ENCODE results near the gene NAV2. TPM values are rescaled to one million over a fixed set of nuclear protein-coding genes. Genes with fewer than 3 reads are reported as not detected.

Gene NAV2
- polyA plus RNA-seq, 3 donors: not detected

DNA sequence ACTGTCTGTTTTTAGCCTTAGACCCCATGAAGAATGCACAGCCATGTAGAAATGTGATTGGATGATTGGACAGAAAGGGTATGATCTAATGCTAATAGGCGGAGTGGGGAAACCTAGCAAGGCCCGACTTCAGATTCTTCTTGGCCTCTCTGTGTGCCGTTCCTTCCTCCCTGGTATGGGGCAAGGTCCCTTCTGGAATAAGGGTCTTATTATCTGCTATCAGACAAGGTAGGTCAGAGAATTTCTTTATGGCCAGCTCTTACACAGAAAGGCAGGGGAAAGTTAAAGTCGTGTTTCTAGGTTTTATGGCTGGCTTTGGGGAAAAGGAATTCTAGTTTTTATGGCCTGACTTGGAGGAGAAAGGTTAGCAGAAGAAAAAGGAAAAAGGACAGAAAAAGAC, 417.0 kb downstream of the NAV2 start:
- Histone ChIP-seq H2AFZ (ENCODE audit: insufficient read depth, low read depth, low read length, poor library complexity, severe bottlenecking) (no peak overlapping the region), H4K20me1 (ENCODE audit: insufficient read depth, low read length) (no peaks in the 10 kb centered on the region), H3K4me1 (ENCODE audit: control insufficient read depth in 1 of 2, insufficient read depth in 2 of 2, low read length in 2 of 2) (peaks cover 8 to 9% of the 10 kb centered on the region in 2 donors), H3K9me3 (replicated peaks in 1 of 2; ENCODE audit: control insufficient read depth in 1 of 2, insufficient read depth in 1 of 2, low read length in 2 of 2) (no peaks in the 10 kb centered on the region), H3K27ac (ENCODE audit: low read depth in 1 of 2, low read length in 2 of 2) (no peak overlapping the region), H3K36me3 (replicated peaks in 1 of 2; ENCODE audit: control insufficient read depth in 1 of 2, insufficient read depth in 2 of 2, low read length in 2 of 2) (no peaks in the 10 kb centered on the region), H3K9ac (ENCODE audit: insufficient read depth, low read length, poor library complexity, severe bottlenecking) (no peak overlapping the region), H3K27me3 (ENCODE audit: control insufficient read depth in 2 of 2, insufficient read depth in 2 of 2, low read length in 2 of 2) (peaks cover 0 to 24% of the 10 kb centered on the region in 2 donors), H3K4me2 (replicated peaks; ENCODE audit: extremely low read depth, low read length, poor library complexity, severe bottlenecking) (no peak overlapping the region), H3K4me3 (replicated peaks in 1 of 3; ENCODE audit: low read depth in 2 of 3, low read length in 3 of 3) (no peak overlapping the region), H3K79me2 (ENCODE audit: insufficient read depth, low read length) (no peaks in the 10 kb centered on the region)
- Mint-ChIP-seq H3K36me3 (no peaks in the 10 kb centered on the region), H3K4me1 (peaks cover 12% of the 10 kb centered on the region), H3K9me3 (peaks cover 0 to 8% (median 0%) of the 10 kb centered on the region in 7 donors), H3K27me3 (ENCODE audit: low read depth in 3 of 3) (peaks cover 27 to 30% (median 27%) of the 10 kb centered on the region in 3 donors), H3K4me3 (no peak overlapping the region), H3K27ac (no peak overlapping the region)
- WGBS (ENCODE audit: insufficient coverage): 97% methylated on average over 3 of the region's 4 CpGs
- intact Hi-C loops (cut with micrococcal nuclease): loop anchor here (5.0 to 10.0 kb wide), 2 partner anchors 175 to 177 kb away; no protein-coding TSS in a partner anchor
- TF ChIP-seq, protein P1, sequence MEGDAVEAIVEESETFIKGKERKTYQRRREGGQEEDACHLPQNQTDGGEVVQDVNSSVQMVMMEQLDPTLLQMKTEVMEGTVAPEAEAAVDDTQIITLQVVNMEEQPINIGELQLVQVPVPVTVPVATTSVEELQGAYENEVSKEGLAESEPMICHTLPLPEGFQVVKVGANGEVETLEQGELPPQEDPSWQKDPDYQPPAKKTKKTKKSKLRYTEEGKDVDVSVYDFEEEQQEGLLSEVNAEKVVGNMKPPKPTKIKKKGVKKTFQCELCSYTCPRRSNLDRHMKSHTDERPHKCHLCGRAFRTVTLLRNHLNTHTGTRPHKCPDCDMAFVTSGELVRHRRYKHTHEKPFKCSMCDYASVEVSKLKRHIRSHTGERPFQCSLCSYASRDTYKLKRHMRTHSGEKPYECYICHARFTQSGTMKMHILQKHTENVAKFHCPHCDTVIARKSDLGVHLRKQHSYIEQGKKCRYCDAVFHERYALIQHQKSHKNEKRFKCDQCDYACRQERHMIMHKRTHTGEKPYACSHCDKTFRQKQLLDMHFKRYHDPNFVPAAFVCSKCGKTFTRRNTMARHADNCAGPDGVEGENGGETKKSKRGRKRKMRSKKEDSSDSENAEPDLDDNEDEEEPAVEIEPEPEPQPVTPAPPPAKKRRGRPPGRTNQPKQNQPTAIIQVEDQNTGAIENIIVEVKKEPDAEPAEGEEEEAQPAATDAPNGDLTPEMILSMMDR (IDR thresholded peaks at IDR 0.05): no peak
- DNase-seq: no peak

DNA sequence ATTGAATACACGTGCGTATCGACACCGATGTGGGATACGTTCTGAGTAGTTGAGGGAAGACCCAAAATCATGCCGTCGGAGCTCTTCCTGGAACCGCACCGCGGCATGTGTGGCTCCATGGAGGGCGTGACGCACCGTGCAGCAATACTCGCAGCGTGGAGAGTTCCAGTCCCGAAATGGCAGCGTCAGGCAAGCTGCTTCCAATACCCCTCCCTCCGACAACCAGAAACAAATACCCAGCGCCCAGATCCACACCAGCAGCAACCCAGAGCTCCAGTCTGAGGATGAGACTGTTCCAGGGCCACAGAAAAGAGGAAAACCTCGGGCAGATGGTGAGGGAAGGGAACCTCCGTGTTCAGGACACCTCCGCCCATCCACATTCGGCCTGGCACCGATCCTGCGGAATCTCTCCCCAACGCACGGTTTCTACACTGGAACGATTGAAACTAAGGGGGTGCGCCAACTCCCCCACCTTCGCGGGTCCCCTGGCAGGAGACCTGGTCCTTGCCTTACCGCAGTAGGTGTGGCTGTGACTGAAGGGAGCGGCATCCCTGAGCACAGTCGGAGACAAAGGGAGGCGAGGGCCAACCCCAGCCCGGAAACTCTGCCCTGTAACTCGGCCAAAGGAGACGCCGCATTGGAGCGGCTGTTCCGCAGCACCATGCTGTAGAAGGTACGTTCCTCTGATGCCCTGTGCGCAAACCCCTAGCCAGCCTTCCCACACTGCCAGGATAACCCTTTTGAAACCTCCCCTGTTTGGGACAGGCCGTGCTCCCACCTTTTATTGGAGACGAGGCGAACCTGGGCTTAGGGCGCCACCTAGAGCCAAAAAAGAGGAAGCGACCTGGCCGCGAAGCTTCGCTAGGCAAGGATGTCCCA, 419.4 kb downstream of the NAV2 start:
- H3K4me2 ChIP-seq (replicated peaks; ENCODE audit: extremely low read depth, low read length, poor library complexity, severe bottlenecking): peak overlapping the region; percentile 57

More for the DNA sequence above, 419.4 kb downstream of the NAV2 start:
- Histone ChIP-seq H4K20me1 (ENCODE audit: insufficient read depth, low read length) (no peaks in the 10 kb centered on the region), H3K4me1 (ENCODE audit: control insufficient read depth in 1 of 2, insufficient read depth in 2 of 2, low read length in 2 of 2) (peaks cover 8 to 9% of the 10 kb centered on the region in 2 donors), H3K27me3 (ENCODE audit: control insufficient read depth in 2 of 2, insufficient read depth in 2 of 2, low read length in 2 of 2) (peaks cover 0 to 24% of the 10 kb centered on the region in 2 donors), H3K9ac (ENCODE audit: insufficient read depth, low read length, poor library complexity, severe bottlenecking) (no peak overlapping the region), H3K79me2 (ENCODE audit: insufficient read depth, low read length) (no peaks in the 10 kb centered on the region), H3K36me3 (replicated peaks in 1 of 2; ENCODE audit: control insufficient read depth in 1 of 2, insufficient read depth in 2 of 2, low read length in 2 of 2) (no peaks in the 10 kb centered on the region), H3K4me3 (replicated peaks in 1 of 3; ENCODE audit: low read depth in 2 of 3, low read length in 3 of 3) (peak overlapping the region in 1 of 3 experiments; percentile 52), H3K9me3 (replicated peaks in 1 of 2; ENCODE audit: control insufficient read depth in 1 of 2, insufficient read depth in 1 of 2, low read length in 2 of 2) (no peaks in the 10 kb centered on the region), H2AFZ (ENCODE audit: insufficient read depth, low read depth, low read length, poor library complexity, severe bottlenecking) (peak overlapping the region; percentile 58), H3K27ac (ENCODE audit: low read depth in 1 of 2, low read length in 2 of 2) (no peak overlapping the region)
- intact Hi-C loops (cut with micrococcal nuclease): loop anchor here (5.0 to 10.0 kb wide), 2 partner anchors 177 to 180 kb away; no protein-coding TSS in a partner anchor
- TF ChIP-seq, protein P1 (IDR thresholded peaks at IDR 0.05): peak; percentile 92
- Mint-ChIP-seq H3K4me1 (peaks cover 12% of the 10 kb centered on the region), H3K36me3 (no peaks in the 10 kb centered on the region), H3K27me3 (ENCODE audit: low read depth in 3 of 3) (peaks cover 23 to 31% (median 28%) of the 10 kb centered on the region in 3 donors), H3K9me3 (peaks cover 0 to 8% (median 0%) of the 10 kb centered on the region in 7 donors), H3K27ac (peak overlapping the region in 1 of 7 donors; percentile 31), H3K4me3 (peak overlapping the region; percentile 66 to 78)
- DNase-seq: peak; percentile 12 to 37 (median 20)
- 7% methylated on average over 35 of the region's 51 CpGs for WGBS (ENCODE audit: insufficient coverage)

Measured in CD14-positive monocyte (primary cell).